Measurements from ENCODE around the gene NACC2.

The NACC2 gene

GRCh38 chr9:136006169-136006568, 88.9 kb downstream of the NACC2 start:
- Mint-ChIP-seq H3K27me3 (peaks cover 4% of the 10 kb centered on the region), H3K4me1 (no peaks in the 10 kb centered on the region), H3K27ac (no peak overlapping the region), H3K9me3 (no peaks in the 10 kb centered on the region), H3K4me3 (no peak overlapping the region), H3K36me3 (no peaks in the 10 kb centered on the region)
- no peak for DNase-seq
- CTCF ChIA-PET = no interaction called here

GRCh38 chr9:136004712-136005111, 90.4 kb downstream of the NACC2 start:
- DNase-seq = no peak
- Mint-ChIP-seq H3K9me3 (no peaks in the 10 kb centered on the region), H3K4me1 (no peaks in the 10 kb centered on the region), H3K27ac (no peak overlapping the region), H3K36me3 (no peaks in the 10 kb centered on the region), H3K4me3 (no peak overlapping the region), H3K27me3 (peaks cover 4% of the 10 kb centered on the region)
- CTCF ChIA-PET = no interaction called here

GRCh38 chr9:136004219-136004618, 90.9 kb downstream of the NACC2 start:
- Mint-ChIP-seq H3K4me3 (no peak overlapping the region), H3K36me3 (no peaks in the 10 kb centered on the region), H3K9me3 (no peaks in the 10 kb centered on the region), H3K27ac (no peak overlapping the region), H3K27me3 (peaks cover 4% of the 10 kb centered on the region), H3K4me1 (no peaks in the 10 kb centered on the region)
- CTCF ChIA-PET = no interaction called here
- DNase-seq = no peak

- CTCF ChIA-PET = no interaction called here
- Mint-ChIP-seq H3K36me3 (no peaks in the 10 kb centered on the region), H3K27ac (no peak overlapping the region), H3K27me3 (peaks cover 4% of the 10 kb centered on the region), H3K9me3 (no peaks in the 10 kb centered on the region), H3K4me3 (no peak overlapping the region), H3K4me1 (no peaks in the 10 kb centered on the region)
- no peak for DNase-seq
These were observed 91.5 kb downstream of the NACC2 start for GRCh38 chr9:136003411-136004218.

GRCh38 chr9:136002881-136003280, 92.2 kb downstream of the NACC2 start:
- Mint-ChIP-seq H3K4me3 (no peak overlapping the region), H3K9me3 (no peaks in the 10 kb centered on the region), H3K36me3 (no peaks in the 10 kb centered on the region), H3K4me1 (no peaks in the 10 kb centered on the region), H3K27me3 (peaks cover 4% of the 10 kb centered on the region), H3K27ac (no peak overlapping the region)
- DNase-seq = no peak
- CTCF ChIA-PET = no interaction called here

GRCh38 chr9:136002215-136002614, 92.9 kb downstream of the NACC2 start:
- H3K4me1 Mint-ChIP-seq = no peaks in the 10 kb centered on the region
- no peak overlapping the region for H3K27ac Mint-ChIP-seq
- CTCF ChIA-PET = no interaction called here
- no peak for DNase-seq
- H3K9me3 Mint-ChIP-seq = no peaks in the 10 kb centered on the region
- no peaks in the 10 kb centered on the region for H3K36me3 Mint-ChIP-seq
- H3K27me3 Mint-ChIP-seq = peaks cover 4% of the 10 kb centered on the region
- H3K4me3 Mint-ChIP-seq = no peak overlapping the region

GRCh38 chr9:136001231-136001630, 93.9 kb downstream of the NACC2 start:
- CTCF ChIA-PET = no interaction called here
- Mint-ChIP-seq H3K4me1 (no peaks in the 10 kb centered on the region), H3K36me3 (no peaks in the 10 kb centered on the region), H3K27ac (no peak overlapping the region), H3K27me3 (peaks cover 4% of the 10 kb centered on the region), H3K4me3 (no peak overlapping the region), H3K9me3 (no peaks in the 10 kb centered on the region)
- no peak for DNase-seq

GRCh38 chr9:135998410-135999071, 96.5 kb downstream of the NACC2 start:
- H3K4me3 Mint-ChIP-seq = no peak overlapping the region
- H3K4me1 Mint-ChIP-seq = peaks cover 4% of the 10 kb centered on the region
- DNase-seq = no peak
- peaks cover 7% of the 10 kb centered on the region for H3K27me3 Mint-ChIP-seq
- H3K36me3 Mint-ChIP-seq = no peaks in the 10 kb centered on the region
- no peak overlapping the region for H3K27ac Mint-ChIP-seq
- CTCF ChIA-PET = no interaction called here
- no peaks in the 10 kb centered on the region for H3K9me3 Mint-ChIP-seq

- Mint-ChIP-seq H3K36me3 (no peaks in the 10 kb centered on the region), H3K4me3 (no peak overlapping the region), H3K27ac (no peak overlapping the region), H3K4me1 (peaks cover 4% of the 10 kb centered on the region), H3K9me3 (no peaks in the 10 kb centered on the region), H3K27me3 (peaks cover 7% of the 10 kb centered on the region)
- CTCF ChIA-PET = no interaction called here
- no peak for DNase-seq
These were observed 97.1 kb downstream of the NACC2 start for GRCh38 chr9:135998016-135998380.

- H3K4me3 Mint-ChIP-seq = no peak overlapping the region
- no peaks in the 10 kb centered on the region for H3K36me3 Mint-ChIP-seq
- no peak overlapping the region for H3K27ac Mint-ChIP-seq
- H3K27me3 Mint-ChIP-seq = peaks cover 7% of the 10 kb centered on the region
- H3K9me3 Mint-ChIP-seq = no peaks in the 10 kb centered on the region
- peaks cover 9% of the 10 kb centered on the region for H3K4me1 Mint-ChIP-seq
- CTCF ChIA-PET = no interaction called here
- DNase-seq = no peak
These were observed 97.7 kb downstream of the NACC2 start for GRCh38 chr9:135997090-135998015.

GRCh38 chr9:135995816-135996215, 99.3 kb downstream of the NACC2 start:
- no peak overlapping the region for H3K27ac Mint-ChIP-seq
- peaks cover 19% of the 10 kb centered on the region for H3K4me1 Mint-ChIP-seq
- DNase-seq = no peak
- CTCF ChIA-PET = no interaction called here
- H3K27me3 Mint-ChIP-seq = peaks cover 13% of the 10 kb centered on the region
- H3K9me3 Mint-ChIP-seq = no peaks in the 10 kb centered on the region
- no peaks in the 10 kb centered on the region for H3K36me3 Mint-ChIP-seq
- H3K4me3 Mint-ChIP-seq = no peak overlapping the region

- H3K27ac Mint-ChIP-seq = no peak overlapping the region
- no peaks in the 10 kb centered on the region for H3K9me3 Mint-ChIP-seq
- H3K4me1 Mint-ChIP-seq = peaks cover 27% of the 10 kb centered on the region
- peaks cover 25% of the 10 kb centered on the region for H3K27me3 Mint-ChIP-seq
- no peaks in the 10 kb centered on the region for H3K36me3 Mint-ChIP-seq
- CTCF ChIA-PET = no interaction called here
- H3K4me3 Mint-ChIP-seq = no peak overlapping the region
- no peak for DNase-seq
These were observed 100.4 kb downstream of the NACC2 start for GRCh38 chr9:135994501-135995192.

GRCh38 chr9:135993765-135994500, 101.2 kb downstream of the NACC2 start:
- H3K4me3 Mint-ChIP-seq = no peak overlapping the region
- H3K9me3 Mint-ChIP-seq = no peaks in the 10 kb centered on the region
- no peaks in the 10 kb centered on the region for H3K36me3 Mint-ChIP-seq
- H3K27me3 Mint-ChIP-seq = peaks cover 32% of the 10 kb centered on the region
- no peak for DNase-seq
- CTCF ChIA-PET = no interaction called here
- peaks cover 28% of the 10 kb centered on the region for H3K4me1 Mint-ChIP-seq
- H3K27ac Mint-ChIP-seq = no peak overlapping the region

- CTCF ChIA-PET = no interaction called here
- Mint-ChIP-seq H3K4me3 (no peak overlapping the region), H3K4me1 (peaks cover 28% of the 10 kb centered on the region), H3K27ac (no peak overlapping the region), H3K9me3 (no peaks in the 10 kb centered on the region), H3K36me3 (no peaks in the 10 kb centered on the region), H3K27me3 (peaks cover 35% of the 10 kb centered on the region)
- DNase-seq = no peak
These were observed 101.7 kb downstream of the NACC2 start for GRCh38 chr9:135993409-135993742.
